Smooth muscle cell (in vitro differentiated cells): ENCODE data around the gene PET100. TPM values are rescaled to one million over a fixed set of nuclear protein-coding genes. Genes with fewer than 3 reads are reported as not detected.
"Not testable (repeated sequence)": the region's sequence is repeated elsewhere in the genome, so short reads cannot be mapped to it uniquely, and the experiment has no call there.

Experiments used
- DNase-seq: peaks from one replicate; lab custom pipeline; 2025; ENCODE audit not compliant: unreplicated experiment; lab: John Stamatoyannopoulos, UW
- H2AFZ ChIP-seq: fragments of 200-600 bp; sonication (generic); 2 replicates; pipeline ENCODE4 v1.6.0; 2016; ENCODE audit warnings: antibody characterized with exemption, low read depth, mild to moderate bottlenecking
- H3F3A ChIP-seq: fragments of 200-600 bp; sonication (generic); 2 replicates; pipeline ENCODE4 v1.6.0; 2017; ENCODE audit warnings: antibody characterized with exemption, low read depth
- H3K27ac ChIP-seq: fragments of 200-600 bp; sonication (generic); 2 replicates; pipeline ENCODE4 v1.5.1; 2016; ENCODE audit warnings: low read depth, mild to moderate bottlenecking
- H3K27me3 ChIP-seq: fragments of 200-600 bp; sonication (generic); 2 replicates; pipeline ENCODE4 v1.6.1; 2016; ENCODE audit warnings: low read depth, mild to moderate bottlenecking
- H3K36me3 ChIP-seq: fragments of 200-600 bp; sonication (generic); 2 replicates; pipeline ENCODE4 v1.5.1; 2016; ENCODE audit warnings: low read depth
- H3K4me1 ChIP-seq: fragments of 200-600 bp; sonication (generic); 2 replicates; pipeline ENCODE4 v1.5.1; 2016; ENCODE audit warnings: low read depth
- H3K4me2 ChIP-seq: fragments of 200-600 bp; sonication (generic); 2 replicates; pipeline ENCODE4 v1.6.0; 2016; ENCODE audit warnings: mild to moderate bottlenecking
- H3K4me3 ChIP-seq: fragments of 200-600 bp; sonication (generic); 2 replicates; pipeline ENCODE4 v1.5.1; 2016; ENCODE audit warnings: mild to moderate bottlenecking
- H3K79me2 ChIP-seq: fragments of 200-600 bp; sonication (generic); 2 replicates; pipeline ENCODE4 v1.6.0; 2016; ENCODE audit warnings: low read depth, mild to moderate bottlenecking
- H3K9ac ChIP-seq: fragments of 200-600 bp; sonication (generic); 2 replicates; pipeline ENCODE4 v1.6.0; 2016; ENCODE audit warnings: low read depth
- H3K9me3 ChIP-seq: fragments of 200-600 bp; sonication (generic); replicated peaks from 2 replicates; pipeline ENCODE4 v1.5.1; 2016; ENCODE audit warnings: low read depth
- H4K20me1 ChIP-seq: fragments of 200-600 bp; sonication (generic); 2 replicates; pipeline ENCODE4 v1.6.0; 2016; ENCODE audit warnings: low read depth
- CTCF ChIP-seq: fragments of 200-600 bp; sonication (generic); IDR thresholded peaks from 2 replicates; pipeline ENCODE4 v1.5.1; 2017; ENCODE audit warnings: borderline replicate concordance, mild to moderate bottlenecking, antibody characterized with exemption; ENCODE audit not compliant: insufficient read depth, poor library complexity, severe bottlenecking
- WGBS: methylation state at CpG from one replicate; pipeline ENCODE4 v1.1.7; 2016; ENCODE audit warnings: low lambda C conversion rate; 5-methylcytosine and 5-hydroxymethylcytosine counted together
- polyA plus RNA-seq: library from polyadenylated mRNA; unstranded; fragments of >200 nt; fragmentation: Nextera tagmentation; extraction: Ambion mirVana; gene quantifications from 2 replicates; pipeline ENCODE4 v1.2.1, GENCODE V29; 2016
- total RNA-seq: library from RNA; depleted of rRNA; stranded (reverse); fragments of >200 nt; gene quantifications from 2 replicates; pipeline ENCODE4 v1.2.3, GENCODE V29; 2014

Gene PET100
- total and polyA plus RNA-seq, 2 experiments from 2014 or later: 22.1 to 354 TPM

GRCh38 chr19:7641290-7642276 is 12.0 kb downstream of the PET100 start:
- no peak for DNase-seq
- Histone ChIP-seq H3K9me3 (no peaks in the 10 kb centered on the region), H3K9ac (no peak overlapping the region), H3K27ac (no peak overlapping the region), H3K4me3 (no peak overlapping the region), H3K4me2 (no peak overlapping the region), H3K36me3 (no peaks in the 10 kb centered on the region), H3K79me2 (no peaks in the 10 kb centered on the region), H2AFZ (no peak overlapping the region), H3K27me3 (peaks cover 13% of the 10 kb centered on the region), H4K20me1 (no peaks in the 10 kb centered on the region), H3F3A (no peaks in the 10 kb centered on the region), H3K4me1 (no peaks in the 10 kb centered on the region)
- TF ChIP-seq CTCF: no peak
- 94% methylated on average over 40 of the region's 43 CpGs for WGBS

- no peak overlapping the region for H3K4me2 ChIP-seq
- TF ChIP-seq CTCF: no peak
- no peak overlapping the region for H3K9ac ChIP-seq
- H3K36me3 ChIP-seq: no peaks in the 10 kb centered on the region
- peaks cover 6% of the 10 kb centered on the region for H3K27me3 ChIP-seq
- no peak overlapping the region for H3K4me3 ChIP-seq
- no peaks in the 10 kb centered on the region for H3F3A ChIP-seq
- no peaks in the 10 kb centered on the region for H4K20me1 ChIP-seq
- no peaks in the 10 kb centered on the region for H3K9me3 ChIP-seq
- no peaks in the 10 kb centered on the region for H3K4me1 ChIP-seq
- DNase-seq: no peak
- 95% methylated on average over 25 of the region's 27 CpGs for WGBS
- H2AFZ ChIP-seq: no peak overlapping the region
- no peak overlapping the region for H3K27ac ChIP-seq
- no peaks in the 10 kb centered on the region for H3K79me2 ChIP-seq
These were observed 12.9 kb downstream of the PET100 start for GRCh38 chr19:7642295-7643030.

- Histone ChIP-seq H3K4me2 (no peak overlapping the region), H3K9me3 (no peaks in the 10 kb centered on the region), H3K79me2 (no peaks in the 10 kb centered on the region), H3F3A (no peaks in the 10 kb centered on the region), H3K27me3 (peaks cover under 1% of the 10 kb centered on the region), H2AFZ (no peak overlapping the region), H4K20me1 (no peaks in the 10 kb centered on the region), H3K27ac (no peak overlapping the region), H3K4me1 (no peaks in the 10 kb centered on the region), H3K4me3 (no peak overlapping the region), H3K36me3 (no peaks in the 10 kb centered on the region), H3K9ac (no peak overlapping the region)
- 96% methylated on average over 8 of the region's 8 CpGs for WGBS
- no peak for TF ChIP-seq CTCF
- no peak for DNase-seq
These were observed 13.4 kb downstream of the PET100 start for GRCh38 chr19:7643031-7643415.

GRCh38 chr19:7643629-7644549 is 14.3 kb downstream of the PET100 start:
- 84% methylated on average over 7 of the region's 10 CpGs for WGBS

More at GRCh38 chr19:7643629-7644549, 14.3 kb downstream of the PET100 start:
- H3K27me3 ChIP-seq, H4K20me1 ChIP-seq, H3K79me2 ChIP-seq, H3K9ac ChIP-seq, H3K27ac ChIP-seq, H3K4me2 ChIP-seq, H3K4me3 ChIP-seq, H3F3A ChIP-seq, DNase-seq, H3K4me1 ChIP-seq, H3K36me3 ChIP-seq, H2AFZ ChIP-seq, H3K9me3 ChIP-seq: not testable (repeated sequence)
